HUES48 (cell line): ENCODE results near the gene TXNDC11.

Experiments used
- H3K27ac ChIP-seq: one replicate; pipeline ENCODE4 v1.7.0; 2013; ENCODE audit warnings: low read depth, low read length, inconsistent platforms
- H3K27me3 ChIP-seq: 2 replicates; pipeline ENCODE4 v1.6.1; 2013; ENCODE audit warnings: mild to moderate bottlenecking, low read length; ENCODE audit not compliant: control insufficient read depth, insufficient read depth
- H3K36me3 ChIP-seq: 2 replicates; pipeline ENCODE4 v1.6.1; 2013; ENCODE audit warnings: low read length; ENCODE audit not compliant: control insufficient read depth, insufficient read depth
- H3K4me1 ChIP-seq: 2 replicates; pipeline ENCODE4 v1.6.1; 2013; ENCODE audit warnings: mild to moderate bottlenecking, low read length; ENCODE audit not compliant: control insufficient read depth, insufficient read depth
- H3K4me3 ChIP-seq: 2 replicates; pipeline ENCODE4 v1.5.1; 2013; ENCODE audit warnings: mild to moderate bottlenecking, low read depth, low read length
- H3K9ac ChIP-seq: 2 replicates; pipeline ENCODE4 v1.6.1; 2013; ENCODE audit warnings: mild to moderate bottlenecking, low read depth, low read length, moderate library complexity
- H3K9me3 ChIP-seq: 2 replicates; pipeline ENCODE4 v1.6.1; 2013; ENCODE audit warnings: low read length; ENCODE audit not compliant: control insufficient read depth, insufficient read depth

TXNDC11 gene

GRCh38 chr16:11688520-11688886 is 54.2 kb downstream of the TXNDC11 start:
- Histone ChIP-seq H3K4me1 (no peaks in the 10 kb centered on the region), H3K36me3 (peaks cover 62% of the 10 kb centered on the region), H3K4me3 (no peak overlapping the region), H3K27me3 (no peaks in the 10 kb centered on the region), H3K27ac (no peak overlapping the region), H3K9ac (no peak overlapping the region), H3K9me3 (no peaks in the 10 kb centered on the region)

- Histone ChIP-seq H3K27ac (no peak overlapping the region), H3K4me3 (no peak overlapping the region), H3K9me3 (no peaks in the 10 kb centered on the region), H3K9ac (no peak overlapping the region), H3K4me1 (no peaks in the 10 kb centered on the region), H3K36me3 (peaks cover 69% of the 10 kb centered on the region), H3K27me3 (no peaks in the 10 kb centered on the region)
Measured at GRCh38 chr16:11687601-11688519, 54.8 kb downstream of the TXNDC11 start.

- Histone ChIP-seq H3K4me1 (peaks cover 3% of the 10 kb centered on the region; the same call in 1 of the 2 replicates), H3K27ac (no peak overlapping the region), H3K9ac (no peak overlapping the region), H3K9me3 (no peaks in the 10 kb centered on the region), H3K27me3 (no peaks in the 10 kb centered on the region), H3K36me3 (peaks cover 67% of the 10 kb centered on the region), H3K4me3 (no peak overlapping the region)
Measured at GRCh38 chr16:11686713-11687380, 55.8 kb downstream of the TXNDC11 start.

GRCh38 chr16:11685844-11686618 is 56.6 kb downstream of the TXNDC11 start:
- H3K27me3 ChIP-seq, result no peaks in the 10 kb centered on the region
- no peak overlapping the region for H3K9ac ChIP-seq
- H3K9me3 ChIP-seq, result no peaks in the 10 kb centered on the region
- no peak overlapping the region for H3K4me3 ChIP-seq
- peaks cover 3% of the 10 kb centered on the region; the same call in 1 of the 2 replicates for H3K4me1 ChIP-seq
- H3K27ac ChIP-seq, result no peak overlapping the region
- H3K36me3 ChIP-seq, result peaks cover 59% of the 10 kb centered on the region

- no peak overlapping the region for H3K4me3 ChIP-seq
- no peak overlapping the region for H3K9ac ChIP-seq
- H3K27ac ChIP-seq, result no peak overlapping the region
- peaks cover 3% of the 10 kb centered on the region; the same call in 1 of the 2 replicates for H3K4me1 ChIP-seq
- no peaks in the 10 kb centered on the region for H3K9me3 ChIP-seq
- H3K27me3 ChIP-seq, result no peaks in the 10 kb centered on the region
- peaks cover 60% of the 10 kb centered on the region for H3K36me3 ChIP-seq
Measured at GRCh38 chr16:11684231-11685025, 58.2 kb downstream of the TXNDC11 start.

- no peaks in the 10 kb centered on the region for H3K27me3 ChIP-seq
- H3K9ac ChIP-seq, result no peak overlapping the region; the same call in 1 of the 2 replicates
- H3K9me3 ChIP-seq, result no peaks in the 10 kb centered on the region
- H3K4me1 ChIP-seq, result peaks cover 3% of the 10 kb centered on the region; the same call in 1 of the 2 replicates
- H3K36me3 ChIP-seq, result peaks cover 68% of the 10 kb centered on the region
- no peak overlapping the region for H3K4me3 ChIP-seq
- no peak overlapping the region for H3K27ac ChIP-seq
Measured at GRCh38 chr16:11683145-11683544, 59.5 kb downstream of the TXNDC11 start.

- H3K4me3 ChIP-seq, result no peak overlapping the region
- H3K27me3 ChIP-seq, result no peaks in the 10 kb centered on the region
- no peak overlapping the region for H3K27ac ChIP-seq
- no peak overlapping the region for H3K9ac ChIP-seq
- H3K36me3 ChIP-seq, result peaks cover 68% of the 10 kb centered on the region
- H3K4me1 ChIP-seq, result peaks cover 3% of the 10 kb centered on the region; the same call in 1 of the 2 replicates
- H3K9me3 ChIP-seq, result no peaks in the 10 kb centered on the region
Measured at GRCh38 chr16:11682655-11683096, 60.0 kb downstream of the TXNDC11 start.

GRCh38 chr16:11681976-11682654 is 60.5 kb downstream of the TXNDC11 start:
- no peak overlapping the region for H3K4me3 ChIP-seq
- H3K27me3 ChIP-seq, result no peaks in the 10 kb centered on the region
- H3K9me3 ChIP-seq, result no peaks in the 10 kb centered on the region
- no peak overlapping the region for H3K9ac ChIP-seq
- H3K27ac ChIP-seq, result no peak overlapping the region
- peaks cover 3% of the 10 kb centered on the region; the same call in 1 of the 2 replicates for H3K4me1 ChIP-seq
- H3K36me3 ChIP-seq, result peaks cover 68% of the 10 kb centered on the region

- no peaks in the 10 kb centered on the region for H3K27me3 ChIP-seq
- H3K9ac ChIP-seq, result no peak overlapping the region
- H3K36me3 ChIP-seq, result peaks cover 68% of the 10 kb centered on the region
- H3K4me1 ChIP-seq, result peaks cover 3% of the 10 kb centered on the region; the same call in 1 of the 2 replicates
- H3K27ac ChIP-seq, result no peak overlapping the region
- no peaks in the 10 kb centered on the region for H3K9me3 ChIP-seq
- no peak overlapping the region for H3K4me3 ChIP-seq
Measured at GRCh38 chr16:11681556-11681955, 61.1 kb downstream of the TXNDC11 start.
